Thoracic aorta (tissue), 2 donors: ENCODE data around the gene MUC5AC. TPM values are rescaled to one million over a fixed set of nuclear protein-coding genes. Genes with fewer than 3 reads are reported as not detected.

Experiments used
- ATAC-seq: fragments of 150-250 bp; one replicate; pipeline ENCODE4 v1.8.0; 2017; ENCODE audit warnings: low read depth; ENCODE audit not compliant: insufficient number of reproducible peaks, low FRiP score
- DNase-seq: peaks from one replicate; pipeline ENCODE4 v3.0.0-alpha.2; 2020; ENCODE audit warnings: low spot score
- H3K27ac ChIP-seq, 2 donors: fragments of 200-600 bp; sonication (generic); 1 replicate in 1 of 2; 2 replicates in 1 of 2; pipeline ENCODE4 v1.5.1; 2016; ENCODE audit warnings: mild to moderate bottlenecking in 2 of 2, moderate library complexity in 2 of 2
- H3K27me3 ChIP-seq: fragments of 200-600 bp; sonication (generic); replicated peaks from 2 replicates; pipeline ENCODE4 v1.6.0; 2016; ENCODE audit warnings: mild to moderate bottlenecking; ENCODE audit not compliant: insufficient read depth
- H3K36me3 ChIP-seq: fragments of 200-600 bp; sonication (generic); one replicate; pipeline ENCODE4 v1.5.1; 2016
- H3K4me1 ChIP-seq, 2 donors: fragments of 200-600 bp; sonication (generic); 1 replicate in 1 of 2; 2 replicates in 1 of 2; pipeline versions ENCODE4 v1.5.1 to v1.6.0; 2016; ENCODE audit warnings: low read depth in 2 of 2, mild to moderate bottlenecking in 1 of 2; ENCODE audit not compliant: control insufficient read depth in 1 of 2
- H3K4me3 ChIP-seq: fragments of 200-600 bp; sonication (generic); 2 replicates; pipeline ENCODE4 v1.5.1; 2016; ENCODE audit warnings: mild to moderate bottlenecking
- H3K9me3 ChIP-seq: fragments of 200-600 bp; sonication (generic); 2 replicates; pipeline ENCODE4 v1.5.1; 2016
- total RNA-seq, 2 donors: library from RNA; depleted of rRNA; stranded (reverse); fragments of >200 nt; gene quantifications; one replicate each; pipeline versions ENCODE4 v1.1.0 to v1.2.3, GENCODE V29; 2016
- TF ChIP-seq, protein P1 (sequence below): fragments of 200-600 bp; sonication (generic); IDR thresholded peaks from one replicate; pipeline ENCODE4 v1.5.1; 2019; ENCODE audit warnings: antibody characterized with exemption

Gene MUC5AC
- total RNA-seq, 2 donors from 2014 or later: 45.9 TPM; not detected in 1

DNA sequence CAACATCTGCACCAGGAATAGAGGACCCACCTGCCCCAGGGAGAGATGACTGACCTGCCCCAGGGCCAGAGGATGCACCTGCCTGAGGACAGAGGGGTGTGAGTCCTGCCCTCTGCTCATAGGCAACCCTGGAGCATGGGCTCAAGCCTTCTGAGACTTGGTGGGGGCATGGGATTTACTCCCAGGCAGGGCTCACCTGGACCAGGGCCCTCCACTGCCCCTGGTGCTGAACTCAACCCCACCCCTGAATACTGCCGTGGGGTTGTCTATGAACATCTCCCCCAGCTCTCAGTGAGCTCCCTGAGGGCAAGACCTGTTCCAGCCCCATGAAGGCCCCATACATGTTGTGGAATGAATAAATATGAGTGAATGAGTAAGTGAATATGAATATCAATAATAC, 33.8 kb upstream of the MUC5AC start:
- DNase-seq: no peak

DNA sequence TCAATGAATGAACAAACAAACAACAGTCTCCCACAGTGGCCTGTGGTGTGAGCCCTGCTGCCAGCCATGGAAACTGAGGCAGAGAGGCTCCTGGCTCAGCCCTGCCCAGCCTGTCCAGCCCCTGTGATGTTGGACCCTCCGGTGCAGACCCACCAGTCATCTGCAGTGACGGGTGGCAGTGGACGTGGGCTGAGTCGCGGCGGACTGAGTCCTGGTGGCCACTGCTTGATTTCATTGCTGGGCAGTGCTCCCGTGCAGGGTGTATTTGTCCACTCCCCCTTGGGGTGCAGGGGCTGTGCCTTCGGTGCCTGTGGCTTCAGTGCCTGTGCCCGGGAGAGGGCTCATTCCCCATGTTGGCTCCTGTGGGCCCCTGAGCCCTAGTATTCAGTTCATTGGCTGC, 31.9 kb upstream of the MUC5AC start:
- H3K9me3 ChIP-seq: no peaks in the 10 kb centered on the region
- DNase-seq (no peak), ATAC-seq (no peak)
- H3K27me3 ChIP-seq: no peaks in the 10 kb centered on the region
- TF ChIP-seq, protein P1, sequence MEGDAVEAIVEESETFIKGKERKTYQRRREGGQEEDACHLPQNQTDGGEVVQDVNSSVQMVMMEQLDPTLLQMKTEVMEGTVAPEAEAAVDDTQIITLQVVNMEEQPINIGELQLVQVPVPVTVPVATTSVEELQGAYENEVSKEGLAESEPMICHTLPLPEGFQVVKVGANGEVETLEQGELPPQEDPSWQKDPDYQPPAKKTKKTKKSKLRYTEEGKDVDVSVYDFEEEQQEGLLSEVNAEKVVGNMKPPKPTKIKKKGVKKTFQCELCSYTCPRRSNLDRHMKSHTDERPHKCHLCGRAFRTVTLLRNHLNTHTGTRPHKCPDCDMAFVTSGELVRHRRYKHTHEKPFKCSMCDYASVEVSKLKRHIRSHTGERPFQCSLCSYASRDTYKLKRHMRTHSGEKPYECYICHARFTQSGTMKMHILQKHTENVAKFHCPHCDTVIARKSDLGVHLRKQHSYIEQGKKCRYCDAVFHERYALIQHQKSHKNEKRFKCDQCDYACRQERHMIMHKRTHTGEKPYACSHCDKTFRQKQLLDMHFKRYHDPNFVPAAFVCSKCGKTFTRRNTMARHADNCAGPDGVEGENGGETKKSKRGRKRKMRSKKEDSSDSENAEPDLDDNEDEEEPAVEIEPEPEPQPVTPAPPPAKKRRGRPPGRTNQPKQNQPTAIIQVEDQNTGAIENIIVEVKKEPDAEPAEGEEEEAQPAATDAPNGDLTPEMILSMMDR: no peak
- no peak overlapping the region for H3K27ac ChIP-seq
- no peaks in the 10 kb centered on the region for H3K4me1 ChIP-seq
- H3K4me3 ChIP-seq: no peak overlapping the region
- no peaks in the 10 kb centered on the region for H3K36me3 ChIP-seq

More for the DNA sequence above, 33.8 kb upstream of the MUC5AC start:
- H3K36me3 ChIP-seq: no peaks in the 10 kb centered on the region
- H3K4me3 ChIP-seq: no peak overlapping the region
- no peaks in the 10 kb centered on the region for H3K4me1 ChIP-seq
- H3K9me3 ChIP-seq: no peaks in the 10 kb centered on the region
- peaks cover 3% of the 10 kb centered on the region for H3K27me3 ChIP-seq
- TF ChIP-seq, protein P1: no peak
- ATAC-seq: no peak
- H3K27ac ChIP-seq: no peak overlapping the region

DNA sequence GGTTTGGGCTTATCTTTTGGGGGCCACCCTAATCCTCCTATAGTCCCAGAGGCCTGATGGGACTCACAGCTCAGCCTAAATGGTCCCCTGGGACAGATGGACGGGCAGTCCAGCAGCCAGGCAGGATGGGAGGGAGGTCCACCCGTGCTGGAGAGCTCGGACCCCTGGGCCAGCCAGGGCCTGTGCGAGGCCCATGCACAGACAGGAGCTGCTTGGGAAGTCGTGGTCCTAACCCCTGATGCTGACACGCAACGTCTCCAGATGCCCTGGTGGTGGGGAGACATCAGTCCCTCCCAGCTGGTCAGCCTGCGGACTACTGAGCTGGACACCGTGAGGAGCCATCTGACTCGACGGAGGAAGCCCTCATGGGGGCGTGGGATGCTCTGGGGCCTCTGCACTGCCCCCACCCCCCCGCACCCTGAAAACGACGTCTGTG, 31.2 kb upstream of the MUC5AC start:
- no peaks in the 10 kb centered on the region for H3K27me3 ChIP-seq
- ATAC-seq: no peak
- no peaks in the 10 kb centered on the region for H3K4me1 ChIP-seq

DNA sequence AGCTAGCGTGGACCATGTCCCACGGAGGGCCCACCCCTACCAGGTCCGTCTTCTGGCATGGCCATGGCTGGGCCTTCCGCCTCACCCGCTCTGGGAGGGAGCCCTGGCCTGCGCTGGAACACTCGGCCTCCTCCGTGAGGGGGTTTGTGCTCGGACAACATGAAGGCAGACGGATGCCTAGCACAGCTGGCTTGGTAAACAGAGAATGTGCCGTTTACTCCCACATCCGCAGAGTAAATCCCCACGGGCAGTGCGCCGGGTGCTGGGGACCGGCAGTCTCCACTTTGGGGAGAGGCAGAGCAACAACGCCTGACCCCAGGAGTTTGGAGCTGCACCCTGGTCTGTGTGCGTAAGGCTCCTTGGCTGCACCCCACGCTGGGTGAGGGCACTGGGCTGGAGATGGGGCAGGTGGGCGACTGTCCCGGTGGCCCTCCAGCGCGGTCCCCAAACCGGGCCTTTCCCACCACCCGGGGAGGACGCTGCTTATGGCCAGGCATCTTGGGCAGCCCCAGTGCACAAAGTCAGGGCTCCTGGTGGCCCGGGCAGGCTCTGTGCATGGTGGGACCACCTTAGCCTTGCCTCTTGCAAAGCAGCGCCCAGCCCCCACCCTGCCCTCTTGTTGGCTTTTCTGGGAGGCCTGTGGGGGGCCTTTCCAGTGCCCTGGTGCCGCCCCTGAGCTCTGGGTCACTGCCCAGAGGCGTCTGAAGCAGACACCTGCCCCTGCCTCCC, 30.7 kb upstream of the MUC5AC start:
- ATAC-seq (no peak), DNase-seq (no peak)
- Histone ChIP-seq H3K36me3 (no peaks in the 10 kb centered on the region), H3K27me3 (no peaks in the 10 kb centered on the region), H3K4me3 (no peak overlapping the region), H3K4me1 (no peaks in the 10 kb centered on the region), H3K9me3 (no peaks in the 10 kb centered on the region), H3K27ac (no peak overlapping the region)
- TF ChIP-seq, protein P1: no peak

More for the DNA sequence above, 31.2 kb upstream of the MUC5AC start:
- TF ChIP-seq, protein P1: no peak
- Histone ChIP-seq H3K36me3 (no peaks in the 10 kb centered on the region), H3K4me3 (no peak overlapping the region), H3K9me3 (no peaks in the 10 kb centered on the region), H3K27ac (no peak overlapping the region)
- no peak for DNase-seq

DNA sequence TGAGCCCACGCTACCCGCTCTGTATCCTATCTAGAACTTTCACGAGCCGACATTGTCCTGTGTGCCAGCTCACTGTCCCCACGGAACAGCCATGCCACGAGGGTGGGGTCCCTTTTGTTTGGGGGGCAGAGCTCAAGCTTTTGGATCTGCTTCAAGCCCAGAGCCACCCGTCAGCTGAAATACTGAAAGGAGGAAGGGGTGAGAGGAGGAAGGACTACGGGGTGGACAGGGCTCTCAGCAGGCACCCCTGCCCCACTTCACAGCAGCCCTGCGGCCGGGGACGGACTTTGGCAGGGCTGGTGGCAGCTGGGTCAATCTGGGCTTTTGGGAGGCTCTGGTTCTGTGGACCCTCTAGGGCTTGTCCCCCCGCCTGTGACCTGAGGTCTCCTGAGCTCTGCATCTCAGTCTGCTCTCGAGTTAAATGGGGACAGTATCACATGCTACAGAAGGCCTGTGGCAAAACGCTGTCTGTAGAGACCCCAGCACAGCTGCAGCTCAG, 30.0 kb upstream of the MUC5AC start:
- H3K4me1 ChIP-seq: no peaks in the 10 kb centered on the region
- H3K4me3 ChIP-seq: no peak overlapping the region
- ATAC-seq (no peak), DNase-seq (no peak)
- no peaks in the 10 kb centered on the region for H3K36me3 ChIP-seq
- no peaks in the 10 kb centered on the region for H3K9me3 ChIP-seq
- TF ChIP-seq, protein P1: no peak
- no peak overlapping the region for H3K27ac ChIP-seq
- H3K27me3 ChIP-seq: no peaks in the 10 kb centered on the region
